Mesothelial cell of epicardium (in vitro differentiated cells): ENCODE measurements around the gene JAKMIP2. TPM values are rescaled to one million over a fixed set of nuclear protein-coding genes. Genes with fewer than 3 reads are reported as not detected.

ENCODE experiments used
- DNase-seq, 2 experiments: peaks; one replicate each; pipeline ENCODE4 v3.0.0; 2021; ENCODE audit warnings: low spot score in 2 of 2; ENCODE audit not compliant: unreplicated experiment in 2 of 2
- H3K27ac Mint-ChIP-seq: 2 replicates; pipeline ENCODE4 v1.8.0; 2021; ENCODE audit warnings: mixed read lengths
- H3K27me3 Mint-ChIP-seq: 2 replicates; pipeline ENCODE4 v1.8.0; 2021; ENCODE audit warnings: low read depth, mixed read lengths
- H3K36me3 Mint-ChIP-seq: 2 replicates; pipeline ENCODE4 v1.8.0; 2021; ENCODE audit warnings: mixed read lengths
- H3K4me1 Mint-ChIP-seq: 2 replicates; pipeline ENCODE4 v1.8.0; 2021; ENCODE audit warnings: mixed read lengths
- H3K4me3 Mint-ChIP-seq: 2 replicates; pipeline ENCODE4 v1.8.0; 2021; ENCODE audit warnings: mild to moderate bottlenecking, moderate library complexity, mixed read lengths
- H3K9me3 Mint-ChIP-seq: 2 replicates; pipeline ENCODE4 v1.8.0; 2021; ENCODE audit warnings: mixed read lengths
- CTCF ChIP-seq: fragments of 200-600 bp; sonication (generic); IDR thresholded peaks from one replicate; pipeline ENCODE4 v1.5.0; 2021; ENCODE audit warnings: antibody characterized with exemption; ENCODE audit not compliant: unreplicated experiment
- total RNA-seq: library from RNA; stranded (reverse); gene quantifications from 3 replicates; pipeline ENCODE4 v1.2.1, GENCODE V29; 2021

JAKMIP2 gene
- total RNA-seq, 1 donor from 2014 or later: 5.1 TPM

- no peaks in the 10 kb centered on the region for H3K9me3 Mint-ChIP-seq
- H3K36me3 Mint-ChIP-seq: no peaks in the 10 kb centered on the region
- TF ChIP-seq CTCF: no peak
- no peak overlapping the region for H3K27ac Mint-ChIP-seq
- no peak for DNase-seq
- no peak overlapping the region for H3K4me3 Mint-ChIP-seq
- H3K4me1 Mint-ChIP-seq: peaks cover 19% of the 10 kb centered on the region
- H3K27me3 Mint-ChIP-seq: no peaks in the 10 kb centered on the region
These were observed 218.4 kb downstream of the JAKMIP2 start for GRCh38 chr5:147564124-147564486.

GRCh38 chr5:147563466-147564123, 218.9 kb downstream of the JAKMIP2 start:
- no peak overlapping the region for H3K27ac Mint-ChIP-seq
- no peaks in the 10 kb centered on the region for H3K27me3 Mint-ChIP-seq
- DNase-seq: no peak
- H3K9me3 Mint-ChIP-seq: no peaks in the 10 kb centered on the region
- H3K36me3 Mint-ChIP-seq: no peaks in the 10 kb centered on the region
- H3K4me1 Mint-ChIP-seq: peaks cover 24% of the 10 kb centered on the region
- no peak overlapping the region for H3K4me3 Mint-ChIP-seq
- no peak for TF ChIP-seq CTCF

- H3K4me1 Mint-ChIP-seq: peaks cover 37% of the 10 kb centered on the region
- H3K27ac Mint-ChIP-seq: peak overlapping the region; percentile 2
- H3K9me3 Mint-ChIP-seq: no peaks in the 10 kb centered on the region
- DNase-seq: no peak
- H3K36me3 Mint-ChIP-seq: no peaks in the 10 kb centered on the region
- H3K27me3 Mint-ChIP-seq: no peaks in the 10 kb centered on the region
- no peak overlapping the region for H3K4me3 Mint-ChIP-seq
- no peak for TF ChIP-seq CTCF
These were observed 221.1 kb downstream of the JAKMIP2 start for GRCh38 chr5:147561435-147561834.

GRCh38 chr5:147560718-147561331, 221.7 kb downstream of the JAKMIP2 start:
- Mint-ChIP-seq H3K36me3 (no peaks in the 10 kb centered on the region), H3K4me3 (no peak overlapping the region), H3K27me3 (no peaks in the 10 kb centered on the region), H3K9me3 (no peaks in the 10 kb centered on the region), H3K27ac (peak overlapping the region; percentile 89), H3K4me1 (peaks cover 41% of the 10 kb centered on the region)
- no peak for TF ChIP-seq CTCF
- no peak for DNase-seq

GRCh38 chr5:147559749-147560148, 222.8 kb downstream of the JAKMIP2 start:
- H3K36me3 Mint-ChIP-seq: no peaks in the 10 kb centered on the region
- no peaks in the 10 kb centered on the region for H3K27me3 Mint-ChIP-seq
- H3K4me3 Mint-ChIP-seq: no peak overlapping the region
- no peak for DNase-seq
- H3K4me1 Mint-ChIP-seq: peaks cover 43% of the 10 kb centered on the region
- TF ChIP-seq CTCF: no peak
- H3K9me3 Mint-ChIP-seq: no peaks in the 10 kb centered on the region
- H3K27ac Mint-ChIP-seq: no peak overlapping the region

GRCh38 chr5:147558826-147559225, 223.7 kb downstream of the JAKMIP2 start:
- Mint-ChIP-seq H3K36me3 (no peaks in the 10 kb centered on the region), H3K4me1 (peaks cover 51% of the 10 kb centered on the region), H3K27me3 (no peaks in the 10 kb centered on the region), H3K4me3 (no peak overlapping the region), H3K9me3 (no peaks in the 10 kb centered on the region), H3K27ac (peak overlapping the region; percentile 60)
- no peak for DNase-seq
- TF ChIP-seq CTCF: peak; percentile 65
